ENCODE results near the gene PARP3. TPM values are rescaled to one million over a fixed set of nuclear protein-coding genes. Genes with fewer than 3 reads are reported as not detected.

PARP3 gene
- total RNA-seq, 1 donor from 2014 or later, result 4.8 TPM

- Mint-ChIP-seq H3K4me1 (ENCODE audit: low read depth, unreplicated experiment) (peaks cover 6% of the 10 kb centered on the region), H3K36me3 (ENCODE audit: low read depth, unreplicated experiment) (peaks cover 10% of the 10 kb centered on the region), H3K27ac (ENCODE audit: unreplicated experiment) (no peak overlapping the region), H3K9me3 (ENCODE audit: unreplicated experiment) (peaks cover 3% of the 10 kb centered on the region), H3K27me3 (ENCODE audit: low read depth, unreplicated experiment) (peaks cover 38% of the 10 kb centered on the region), H3K4me3 (ENCODE audit: unreplicated experiment) (no peak overlapping the region)
- no peaks in the 10 kb centered on the region for H3K9me3 ChIP-seq (ENCODE audit: insufficient read depth, low read depth, low read length)
- H4K20me1 ChIP-seq (ENCODE audit: insufficient read depth, low read length), result peaks cover 15% of the 10 kb centered on the region
- no peak overlapping the region for H2AFZ ChIP-seq (ENCODE audit: low read depth, low read length)
- H3K27ac ChIP-seq (ENCODE audit: low read depth, low read length), result no peak overlapping the region
- no peaks in the 10 kb centered on the region for H3K36me3 ChIP-seq (ENCODE audit: insufficient read depth, low read length)
- no peak overlapping the region for H3K4me2 ChIP-seq (ENCODE audit: low read length)
- H3K79me2 ChIP-seq (ENCODE audit: insufficient read depth, low read length), result peaks cover 21% of the 10 kb centered on the region
- no peak overlapping the region for H3K9ac ChIP-seq (ENCODE audit: low read length)
- no peak overlapping the region for H3K4me3 ChIP-seq (ENCODE audit: insufficient read depth, low read depth, low read length)
- peaks cover 21% of the 10 kb centered on the region for H3K4me1 ChIP-seq (ENCODE audit: insufficient read depth, low read length)
- no peak for TF ChIP-seq CTCF (IDR thresholded peaks at IDR 0.05; ENCODE audit: insufficient read depth, low read depth, low read length)
- no peak for TF ChIP-seq EZH2 (IDR thresholded peaks at IDR 0.05; ENCODE audit: insufficient read depth, low read length)
- DNase-seq (ENCODE audit: low read depth) (no peak), FAIRE-seq (no peak)
- H3K27me3 ChIP-seq (ENCODE audit: insufficient read depth, low read length), result no peaks in the 10 kb centered on the region
Measured at GRCh38 chr3:51944451-51945021, 2.4 kb downstream of the PARP3 start.

DNA sequence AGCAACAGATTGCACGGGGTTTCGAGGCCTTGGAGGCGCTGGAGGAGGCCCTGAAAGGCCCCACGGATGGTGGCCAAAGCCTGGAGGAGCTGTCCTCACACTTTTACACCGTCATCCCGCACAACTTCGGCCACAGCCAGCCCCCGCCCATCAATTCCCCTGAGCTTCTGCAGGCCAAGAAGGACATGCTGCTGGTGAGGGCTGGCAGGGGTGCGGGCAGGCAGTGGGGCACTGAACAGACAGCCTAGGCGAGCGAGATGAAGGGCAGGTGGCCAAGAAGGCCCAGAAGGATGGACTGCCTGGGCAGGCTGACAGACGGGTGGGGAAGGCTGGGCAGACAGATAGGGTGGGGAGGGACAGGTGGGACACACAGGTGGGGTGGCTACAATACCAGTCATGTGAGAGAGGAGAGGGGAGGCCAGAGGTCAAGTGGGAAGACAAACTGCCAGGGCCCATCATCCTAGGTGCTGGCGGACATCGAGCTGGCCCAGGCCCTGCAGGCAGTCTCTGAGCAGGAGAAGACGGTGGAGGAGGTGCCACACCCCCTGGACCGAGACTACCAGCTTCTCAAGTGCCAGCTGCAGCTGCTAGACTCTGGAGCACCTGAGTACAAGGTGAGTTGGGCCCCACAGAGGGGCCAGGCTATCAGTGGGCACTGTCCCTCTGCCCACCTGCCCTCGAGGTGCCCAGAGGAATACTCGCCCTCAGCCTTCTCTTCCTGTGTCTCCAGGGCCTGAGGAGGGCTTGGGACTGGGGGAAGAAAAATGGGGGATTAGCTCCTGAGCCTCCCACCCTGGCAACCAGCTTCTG, 3.1 kb downstream of the PARP3 start:
- Mint-ChIP-seq H3K4me3 (ENCODE audit: unreplicated experiment) (no peak overlapping the region), H3K27ac (ENCODE audit: unreplicated experiment) (no peak overlapping the region), H3K4me1 (ENCODE audit: low read depth, unreplicated experiment) (peaks cover 6% of the 10 kb centered on the region), H3K36me3 (ENCODE audit: low read depth, unreplicated experiment) (peaks cover 10% of the 10 kb centered on the region), H3K9me3 (ENCODE audit: unreplicated experiment) (peaks cover 3% of the 10 kb centered on the region), H3K27me3 (ENCODE audit: low read depth, unreplicated experiment) (peaks cover 38% of the 10 kb centered on the region)
- H3K9ac ChIP-seq (ENCODE audit: low read length), result no peak overlapping the region
- peaks cover 20% of the 10 kb centered on the region for H3K4me1 ChIP-seq (ENCODE audit: insufficient read depth, low read length)
- TF ChIP-seq EZH2 (IDR thresholded peaks at IDR 0.05; ENCODE audit: insufficient read depth, low read length) (no peak), CTCF (IDR thresholded peaks at IDR 0.05; ENCODE audit: insufficient read depth, low read depth, low read length) (no peak)
- H3K4me3 ChIP-seq (ENCODE audit: insufficient read depth, low read depth, low read length), result no peak overlapping the region
- H3K27me3 ChIP-seq (ENCODE audit: insufficient read depth, low read length), result peaks cover under 1% of the 10 kb centered on the region
- H3K36me3 ChIP-seq (ENCODE audit: insufficient read depth, low read length), result no peaks in the 10 kb centered on the region
- peaks cover 14% of the 10 kb centered on the region for H3K79me2 ChIP-seq (ENCODE audit: insufficient read depth, low read length)
- H3K27ac ChIP-seq (ENCODE audit: low read depth, low read length), result no peak overlapping the region
- DNase-seq (ENCODE audit: low read depth) (no peak), FAIRE-seq (no peak)
- no peak overlapping the region for H2AFZ ChIP-seq (ENCODE audit: low read depth, low read length)
- H3K9me3 ChIP-seq (ENCODE audit: insufficient read depth, low read depth, low read length), result no peaks in the 10 kb centered on the region
- peaks cover 9% of the 10 kb centered on the region for H4K20me1 ChIP-seq (ENCODE audit: insufficient read depth, low read length)
- no peak overlapping the region for H3K4me2 ChIP-seq (ENCODE audit: low read length)

All from astrocyte (in vitro differentiated cells and primary cell).